Suprapubic skin (tissue), 4 donors: Measurements from ENCODE around the gene PITRM1. TPM values are rescaled to one million over a fixed set of nuclear protein-coding genes. Genes with fewer than 3 reads are reported as not detected.
A peak's percentile ranks its signal among the peaks of the same experiment; 100 is the strongest.

Experiments
- DNase-seq, 2 donors: peaks; one replicate each; pipeline ENCODE4 v3.0.0-alpha.2; 2019; ENCODE audit warnings: low spot score in 2 of 2
- H3K27ac ChIP-seq: fragments of 200-600 bp; sonication (generic); one replicate; pipeline ENCODE4 v1.5.1; 2019
- H3K27me3 ChIP-seq: fragments of 200-600 bp; sonication (generic); one replicate; pipeline ENCODE4 v1.5.1; 2019
- H3K36me3 ChIP-seq: fragments of 200-600 bp; sonication (generic); one replicate; pipeline ENCODE4 v1.5.1; 2019
- H3K4me1 ChIP-seq: fragments of 200-600 bp; sonication (generic); one replicate; pipeline ENCODE4 v1.5.1; 2019
- H3K4me3 ChIP-seq: fragments of 200-600 bp; sonication (generic); one replicate; pipeline ENCODE4 v1.5.1; 2019; ENCODE audit warnings: mild to moderate bottlenecking
- H3K9me3 ChIP-seq: fragments of 200-600 bp; sonication (generic); one replicate; pipeline ENCODE4 v1.5.1; 2019
- EP300 ChIP-seq: sonication (generic); formaldehyde crosslinking; IDR thresholded peaks from one replicate; pipeline ENCODE4 v1.6.1; 2017; ENCODE audit warnings: antibody characterized with exemption
- POLR2A ChIP-seq, 2 donors: fragments of 450-650 bp; IDR thresholded peaks; one replicate each; pipeline ENCODE4 v1.6.1; 2017; ENCODE audit warnings: antibody characterized with exemption in 2 of 2, mild to moderate bottlenecking in 2 of 2, moderate library complexity in 2 of 2
- POLR2AphosphoS5 ChIP-seq, 3 donors: sonication (generic); formaldehyde crosslinking; IDR thresholded peaks; one replicate each; pipeline ENCODE4 v1.6.1; 2017; ENCODE audit warnings: antibody characterized with exemption in 3 of 3
- WGBS: methylation state at CpG from one replicate; pipeline ENCODE4 v1.1.5; 2018; 5-methylcytosine and 5-hydroxymethylcytosine counted together
- total RNA-seq, 4 donors: library from RNA; depleted of rRNA; stranded (reverse); fragments of >200 nt; gene quantifications; one replicate each; pipeline ENCODE4 v1.1.0, GENCODE V29; 2016
- TF ChIP-seq, protein P1 (sequence below), 2 donors: fragments of 200-600 bp in 1 of 2; fragments of 450-650 bp in 1 of 2; sonication (generic) in 1 of 2; IDR thresholded peaks; one replicate each; pipeline ENCODE4 v1.5.1; 2016 to 2019; ENCODE audit warnings: antibody characterized with exemption in 2 of 2, mild to moderate bottlenecking in 1 of 2, moderate library complexity in 1 of 2

Gene PITRM1
- total RNA-seq, 4 donors from 2014 or later = 44.2 to 94.6 (median 63.1) TPM

DNA sequence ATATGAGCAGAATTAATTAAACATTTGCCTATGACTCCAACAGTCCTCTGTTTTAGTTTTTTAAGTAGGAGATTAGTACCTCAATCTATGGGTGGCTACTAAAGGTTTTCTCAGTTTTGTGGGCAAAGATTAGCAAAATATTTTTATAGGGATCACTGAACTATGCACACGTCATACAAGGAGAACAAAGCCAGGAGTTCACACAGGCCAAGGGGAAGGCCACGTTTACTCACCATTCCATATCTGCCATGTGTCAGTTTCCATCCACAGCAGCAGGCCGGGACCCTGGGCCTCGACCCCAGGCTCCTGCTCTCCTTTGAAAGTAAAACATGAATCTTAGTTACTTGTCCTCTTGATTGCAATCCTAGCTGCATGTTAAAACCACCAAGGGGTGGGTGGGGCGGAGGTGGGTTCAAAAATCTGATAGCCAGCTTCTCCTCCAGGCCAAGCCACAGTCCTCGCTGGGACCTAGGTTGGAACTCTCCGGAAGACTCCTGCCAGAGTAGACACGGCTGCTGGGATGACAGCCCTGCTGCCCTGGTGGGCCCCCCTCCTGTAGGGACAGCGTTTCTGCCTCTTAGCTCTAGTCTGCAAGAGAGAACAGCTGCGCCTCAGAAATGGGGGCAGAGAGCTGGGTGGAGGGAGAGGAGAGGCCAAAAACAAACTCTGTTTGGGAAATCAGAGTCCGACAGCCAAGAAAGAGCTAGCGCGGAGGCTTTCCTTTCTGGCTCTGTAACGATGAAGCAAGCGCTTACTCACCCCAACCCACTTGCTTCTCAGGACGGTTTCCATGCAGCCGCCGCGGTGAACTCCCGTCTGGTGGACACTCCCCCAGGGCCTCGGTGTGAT, 35.6 kb downstream of the PITRM1 start:
- Histone ChIP-seq H3K9me3 (no peaks in the 10 kb centered on the region), H3K4me1 (peaks cover 5% of the 10 kb centered on the region), H3K27ac (no peak overlapping the region), H3K27me3 (no peaks in the 10 kb centered on the region), H3K36me3 (peaks cover 99% of the 10 kb centered on the region), H3K4me3 (no peak overlapping the region)
- 65% methylated on average over 21 of the region's 21 CpGs for WGBS
- peak in 1 of 2 donors; percentile 81 for DNase-seq
- no peak for TF ChIP-seq POLR2A (IDR thresholded peaks at IDR 0.05)
- TF ChIP-seq POLR2AphosphoS5 (IDR thresholded peaks at IDR 0.05) = no peak
- TF ChIP-seq EP300 = no peak
- TF ChIP-seq, protein P1, sequence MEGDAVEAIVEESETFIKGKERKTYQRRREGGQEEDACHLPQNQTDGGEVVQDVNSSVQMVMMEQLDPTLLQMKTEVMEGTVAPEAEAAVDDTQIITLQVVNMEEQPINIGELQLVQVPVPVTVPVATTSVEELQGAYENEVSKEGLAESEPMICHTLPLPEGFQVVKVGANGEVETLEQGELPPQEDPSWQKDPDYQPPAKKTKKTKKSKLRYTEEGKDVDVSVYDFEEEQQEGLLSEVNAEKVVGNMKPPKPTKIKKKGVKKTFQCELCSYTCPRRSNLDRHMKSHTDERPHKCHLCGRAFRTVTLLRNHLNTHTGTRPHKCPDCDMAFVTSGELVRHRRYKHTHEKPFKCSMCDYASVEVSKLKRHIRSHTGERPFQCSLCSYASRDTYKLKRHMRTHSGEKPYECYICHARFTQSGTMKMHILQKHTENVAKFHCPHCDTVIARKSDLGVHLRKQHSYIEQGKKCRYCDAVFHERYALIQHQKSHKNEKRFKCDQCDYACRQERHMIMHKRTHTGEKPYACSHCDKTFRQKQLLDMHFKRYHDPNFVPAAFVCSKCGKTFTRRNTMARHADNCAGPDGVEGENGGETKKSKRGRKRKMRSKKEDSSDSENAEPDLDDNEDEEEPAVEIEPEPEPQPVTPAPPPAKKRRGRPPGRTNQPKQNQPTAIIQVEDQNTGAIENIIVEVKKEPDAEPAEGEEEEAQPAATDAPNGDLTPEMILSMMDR (IDR thresholded peaks at IDR 0.05) = no peak

DNA sequence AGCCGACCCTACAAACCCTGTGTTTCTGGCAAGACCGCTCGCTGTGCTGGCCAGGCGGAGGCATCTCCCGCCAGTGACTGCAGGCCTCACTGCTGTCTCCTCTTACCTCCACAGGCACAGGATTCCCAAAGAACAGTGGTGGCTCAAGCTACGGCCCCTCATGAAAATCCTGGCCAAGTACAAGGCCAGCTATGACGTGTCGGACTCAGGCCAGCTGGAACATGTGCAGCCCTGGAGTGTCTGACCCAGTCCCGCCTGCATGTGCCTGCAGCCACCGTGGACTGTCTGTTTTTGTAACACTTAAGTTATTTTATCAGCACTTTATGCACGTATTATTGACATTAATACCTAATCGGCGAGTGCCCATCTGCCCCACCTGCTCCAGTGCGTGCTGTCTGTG, 36.2 kb downstream of the PITRM1 start:
- no peaks in the 10 kb centered on the region for H3K27me3 ChIP-seq
- WGBS = 73% methylated on average over 14 of the region's 14 CpGs
- H3K4me1 ChIP-seq = peaks cover 5% of the 10 kb centered on the region
- no peaks in the 10 kb centered on the region for H3K9me3 ChIP-seq
- no peak overlapping the region for H3K4me3 ChIP-seq
- TF ChIP-seq, protein P1 (IDR thresholded peaks at IDR 0.05) = no peak
- TF ChIP-seq POLR2AphosphoS5 (IDR thresholded peaks at IDR 0.05) = no peak
- no peak for TF ChIP-seq EP300
- no peak for TF ChIP-seq POLR2A (IDR thresholded peaks at IDR 0.05)
- no peak overlapping the region for H3K27ac ChIP-seq
- peaks cover 98% of the 10 kb centered on the region for H3K36me3 ChIP-seq
- no peak for DNase-seq

DNA sequence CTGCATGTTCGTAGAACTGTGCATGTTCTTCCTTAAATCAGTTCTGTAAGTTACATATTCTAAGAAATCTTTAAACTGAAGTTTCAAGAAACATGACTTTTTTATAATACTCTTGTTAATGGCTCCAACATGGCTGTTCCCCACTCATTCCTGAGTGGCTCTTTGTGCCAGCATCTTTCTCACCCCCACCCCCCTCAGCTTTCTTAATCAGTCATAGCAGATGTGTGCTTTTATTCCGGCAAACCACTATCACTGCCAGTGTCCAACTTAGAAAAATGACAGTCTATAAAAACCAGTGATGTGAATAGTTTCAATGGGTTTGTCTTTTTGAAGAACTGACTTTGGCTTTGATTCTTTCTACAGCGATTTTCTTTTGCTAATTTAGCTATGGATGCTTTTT, 37.6 kb downstream of the PITRM1 start:
- Histone ChIP-seq H3K27ac (no peak overlapping the region), H3K9me3 (no peaks in the 10 kb centered on the region), H3K36me3 (peaks cover 89% of the 10 kb centered on the region), H3K27me3 (no peaks in the 10 kb centered on the region), H3K4me3 (no peak overlapping the region), H3K4me1 (no peaks in the 10 kb centered on the region)
- no peak for DNase-seq
- no peak for TF ChIP-seq POLR2AphosphoS5 (IDR thresholded peaks at IDR 0.05)
- no peak for TF ChIP-seq POLR2A (IDR thresholded peaks at IDR 0.05)
- TF ChIP-seq, protein P1 (IDR thresholded peaks at IDR 0.05) = no peak
- no peak for TF ChIP-seq EP300
- 78% methylated on average over 3 of the region's 3 CpGs for WGBS

DNA sequence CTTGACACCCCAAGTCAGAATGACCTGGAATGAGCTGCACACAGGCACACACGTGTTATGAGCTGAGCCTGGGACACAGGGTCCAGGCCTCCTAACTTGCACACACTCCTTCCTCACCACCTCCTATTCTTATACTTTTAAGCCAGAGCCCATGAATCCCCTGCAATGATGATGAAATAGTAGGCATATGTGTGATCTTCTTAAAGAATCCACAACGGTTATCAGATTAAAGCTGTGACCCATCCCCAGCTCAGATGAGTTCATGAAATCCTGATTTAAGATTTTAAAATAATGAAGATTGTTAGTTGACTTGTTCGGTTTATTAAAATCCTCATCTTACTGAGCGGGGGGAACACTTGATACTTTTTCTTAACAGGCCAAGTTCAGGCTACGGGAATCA, 38.6 kb downstream of the PITRM1 start:
- Histone ChIP-seq H3K9me3 (no peaks in the 10 kb centered on the region), H3K36me3 (peaks cover 86% of the 10 kb centered on the region), H3K27ac (no peak overlapping the region), H3K4me1 (no peaks in the 10 kb centered on the region), H3K4me3 (no peak overlapping the region), H3K27me3 (no peaks in the 10 kb centered on the region)
- 69% methylated on average over 5 of the region's 5 CpGs for WGBS
- TF ChIP-seq, protein P1 (IDR thresholded peaks at IDR 0.05) = no peak
- no peak for TF ChIP-seq EP300
- no peak for TF ChIP-seq POLR2AphosphoS5 (IDR thresholded peaks at IDR 0.05)
- no peak for TF ChIP-seq POLR2A (IDR thresholded peaks at IDR 0.05)
- DNase-seq = no peak
